ENCODE data around the gene NDUFA11.

Gene NDUFA11

DNA sequence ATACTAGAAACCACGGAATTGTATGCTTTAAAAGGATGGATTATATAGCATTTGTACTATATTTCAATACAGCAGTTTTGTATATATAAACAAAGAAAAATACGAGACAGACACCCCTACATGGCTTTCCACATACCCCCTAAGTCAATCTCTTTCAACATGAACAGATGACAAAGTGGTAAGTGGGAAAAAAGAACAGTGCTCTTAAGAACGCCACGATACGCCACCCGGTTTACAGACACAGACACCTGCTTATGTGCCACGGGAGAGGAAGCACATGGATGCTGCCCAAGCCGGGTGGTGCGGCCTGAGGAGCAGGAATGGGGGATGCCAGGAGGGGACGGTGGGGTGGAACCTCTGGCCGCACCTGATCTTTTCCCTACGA is 18.6 kb upstream of the NDUFA11 start:
- TF ChIP-seq, protein P1, sequence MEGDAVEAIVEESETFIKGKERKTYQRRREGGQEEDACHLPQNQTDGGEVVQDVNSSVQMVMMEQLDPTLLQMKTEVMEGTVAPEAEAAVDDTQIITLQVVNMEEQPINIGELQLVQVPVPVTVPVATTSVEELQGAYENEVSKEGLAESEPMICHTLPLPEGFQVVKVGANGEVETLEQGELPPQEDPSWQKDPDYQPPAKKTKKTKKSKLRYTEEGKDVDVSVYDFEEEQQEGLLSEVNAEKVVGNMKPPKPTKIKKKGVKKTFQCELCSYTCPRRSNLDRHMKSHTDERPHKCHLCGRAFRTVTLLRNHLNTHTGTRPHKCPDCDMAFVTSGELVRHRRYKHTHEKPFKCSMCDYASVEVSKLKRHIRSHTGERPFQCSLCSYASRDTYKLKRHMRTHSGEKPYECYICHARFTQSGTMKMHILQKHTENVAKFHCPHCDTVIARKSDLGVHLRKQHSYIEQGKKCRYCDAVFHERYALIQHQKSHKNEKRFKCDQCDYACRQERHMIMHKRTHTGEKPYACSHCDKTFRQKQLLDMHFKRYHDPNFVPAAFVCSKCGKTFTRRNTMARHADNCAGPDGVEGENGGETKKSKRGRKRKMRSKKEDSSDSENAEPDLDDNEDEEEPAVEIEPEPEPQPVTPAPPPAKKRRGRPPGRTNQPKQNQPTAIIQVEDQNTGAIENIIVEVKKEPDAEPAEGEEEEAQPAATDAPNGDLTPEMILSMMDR (IDR thresholded peaks at IDR 0.05) = no peak

DNA sequence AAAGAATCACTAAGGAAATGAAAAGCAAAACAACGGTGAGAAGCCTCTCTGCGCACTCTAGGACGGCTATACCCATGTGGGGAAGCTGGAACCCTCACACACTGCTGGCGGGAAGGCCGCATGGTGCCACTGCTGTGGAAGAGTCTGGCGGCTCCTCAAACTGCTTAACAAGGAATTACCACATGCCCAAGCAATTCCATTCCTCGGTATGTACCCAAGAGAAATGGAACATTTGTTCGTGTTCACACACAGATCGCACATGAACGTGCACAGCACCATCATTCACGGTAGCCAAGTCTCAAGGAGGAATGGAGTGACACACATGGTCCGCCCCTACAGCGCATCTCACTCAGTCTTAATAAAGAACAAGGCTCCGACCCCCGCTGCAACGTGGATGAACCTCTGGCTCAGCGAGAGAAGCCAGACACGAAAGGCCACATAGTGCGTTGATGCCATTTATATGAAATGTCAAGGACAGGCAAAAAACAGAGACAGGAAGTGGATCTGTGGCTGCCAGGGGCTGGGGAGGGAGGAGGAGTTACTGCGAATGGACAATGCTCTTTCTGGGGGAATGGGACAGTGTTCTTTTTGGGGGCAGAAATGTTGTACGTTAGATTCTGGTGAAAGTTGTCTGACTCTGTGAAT is 18.0 kb upstream of the NDUFA11 start:
- TF ChIP-seq, protein P1 (IDR thresholded peaks at IDR 0.05) = no peak

DNA sequence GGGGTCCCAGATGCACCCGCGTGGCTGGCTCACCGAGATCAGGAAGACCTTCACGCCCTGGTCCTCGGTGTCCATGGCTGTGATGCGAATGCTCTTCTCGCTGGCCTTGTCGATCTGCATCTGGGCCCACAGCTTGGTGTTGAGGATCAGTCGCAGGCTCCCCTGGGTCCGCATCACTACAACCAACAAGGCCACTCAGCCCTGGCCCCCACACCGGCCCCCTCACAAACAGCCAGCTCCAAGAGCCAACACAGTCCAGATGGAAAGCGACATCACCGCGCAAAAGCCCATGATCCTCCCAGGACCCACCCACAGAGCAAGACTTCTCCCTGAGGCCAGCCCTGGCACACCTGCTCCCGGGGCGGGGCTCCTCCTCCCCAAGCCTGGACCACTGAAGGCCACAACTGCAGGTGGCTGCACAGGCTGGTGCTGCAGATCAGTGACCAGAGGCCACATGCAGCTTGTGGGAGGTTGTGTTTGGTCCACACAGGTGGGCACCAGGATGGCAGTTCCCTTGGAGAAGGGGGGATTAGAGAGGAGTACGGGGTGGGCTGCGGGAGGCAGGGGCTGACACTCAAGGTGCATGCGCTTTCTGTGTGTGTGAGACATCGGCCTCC is 15.0 kb upstream of the NDUFA11 start:
- TF ChIP-seq, protein P1 (IDR thresholded peaks at IDR 0.05) = no peak

DNA sequence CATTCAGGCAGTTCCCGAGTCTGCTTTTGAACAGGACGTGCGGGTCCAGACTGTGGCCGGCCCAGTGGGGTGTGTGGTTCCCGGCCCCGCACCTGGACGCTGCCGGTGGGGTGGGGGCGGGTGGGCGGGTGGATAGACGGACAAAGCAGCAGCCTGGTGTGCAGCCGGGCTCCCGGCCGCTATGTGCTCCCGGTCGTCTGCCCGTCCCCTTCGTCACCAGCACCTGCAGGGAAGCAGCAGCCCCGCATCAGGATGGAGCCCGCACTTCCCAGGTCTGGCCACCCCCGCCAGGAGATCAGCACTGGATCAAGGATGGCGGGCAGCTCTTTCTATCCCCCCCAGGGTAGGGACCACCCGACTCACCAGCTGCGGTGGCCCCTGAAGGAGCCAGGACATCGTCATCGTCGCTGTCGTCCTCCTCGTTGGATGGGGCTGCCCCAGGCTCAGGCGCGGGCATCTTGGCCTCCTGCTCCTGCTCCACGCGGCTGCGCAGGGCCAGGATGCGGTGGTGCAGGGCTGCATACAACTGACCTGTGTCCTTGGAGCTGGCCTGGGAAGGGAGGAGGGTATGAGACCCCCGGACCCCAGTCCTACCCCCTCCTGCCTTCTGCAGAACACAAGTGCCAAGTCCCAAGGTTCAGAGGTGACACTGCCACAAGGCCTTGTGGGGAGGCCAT is 14.0 kb upstream of the NDUFA11 start:
- TF ChIP-seq, protein P1 (IDR thresholded peaks at IDR 0.05) = no peak

DNA sequence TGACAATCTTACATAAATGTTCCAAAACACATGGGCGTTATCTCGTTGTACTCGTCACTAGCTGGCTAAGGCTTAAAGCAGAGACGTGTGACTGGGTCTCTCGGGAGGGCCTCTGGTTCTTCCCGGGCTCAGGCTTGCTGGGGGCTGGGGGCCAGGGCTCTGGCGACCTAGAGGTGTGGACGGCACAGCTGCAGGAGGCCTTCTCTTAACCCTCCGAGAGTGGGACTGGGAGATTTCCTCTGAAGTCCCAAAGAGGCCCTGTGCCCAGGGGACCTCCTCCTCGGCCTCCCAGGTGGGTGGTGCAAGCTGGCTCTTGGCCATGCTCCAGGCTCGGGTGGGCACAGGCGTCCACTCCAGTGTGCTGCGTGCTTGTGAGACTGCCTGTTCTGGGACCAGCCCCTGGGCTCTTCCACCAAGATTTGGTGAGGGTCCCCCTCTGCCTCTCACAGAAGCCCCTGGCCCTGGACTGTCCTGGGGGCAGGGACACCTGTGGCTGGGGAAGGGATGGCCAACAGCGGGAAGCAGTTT is 12.7 kb upstream of the NDUFA11 start:
- TF ChIP-seq, protein P1 (IDR thresholded peaks at IDR 0.05) = no peak

DNA sequence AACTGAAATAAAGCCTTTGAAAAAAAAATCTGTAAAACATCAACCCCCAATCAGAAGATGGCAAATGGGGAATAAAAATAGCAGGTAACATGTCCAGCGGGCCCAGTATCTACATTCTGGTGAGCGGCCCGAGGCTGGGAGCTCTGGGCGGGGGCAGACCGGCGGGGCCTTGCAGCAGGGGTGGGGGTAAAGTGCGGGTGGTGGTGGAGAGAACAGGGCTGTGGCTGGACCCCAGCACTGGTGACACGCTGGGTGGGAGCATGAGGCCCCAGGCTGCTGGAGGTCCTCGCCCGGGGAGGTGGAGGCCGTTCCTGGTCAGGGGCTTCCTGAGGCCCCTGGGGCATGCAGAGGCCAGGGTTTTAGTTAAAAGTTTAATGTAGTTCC is 12.2 kb upstream of the NDUFA11 start:
- TF ChIP-seq, protein P1 (IDR thresholded peaks at IDR 0.05) = no peak

DNA sequence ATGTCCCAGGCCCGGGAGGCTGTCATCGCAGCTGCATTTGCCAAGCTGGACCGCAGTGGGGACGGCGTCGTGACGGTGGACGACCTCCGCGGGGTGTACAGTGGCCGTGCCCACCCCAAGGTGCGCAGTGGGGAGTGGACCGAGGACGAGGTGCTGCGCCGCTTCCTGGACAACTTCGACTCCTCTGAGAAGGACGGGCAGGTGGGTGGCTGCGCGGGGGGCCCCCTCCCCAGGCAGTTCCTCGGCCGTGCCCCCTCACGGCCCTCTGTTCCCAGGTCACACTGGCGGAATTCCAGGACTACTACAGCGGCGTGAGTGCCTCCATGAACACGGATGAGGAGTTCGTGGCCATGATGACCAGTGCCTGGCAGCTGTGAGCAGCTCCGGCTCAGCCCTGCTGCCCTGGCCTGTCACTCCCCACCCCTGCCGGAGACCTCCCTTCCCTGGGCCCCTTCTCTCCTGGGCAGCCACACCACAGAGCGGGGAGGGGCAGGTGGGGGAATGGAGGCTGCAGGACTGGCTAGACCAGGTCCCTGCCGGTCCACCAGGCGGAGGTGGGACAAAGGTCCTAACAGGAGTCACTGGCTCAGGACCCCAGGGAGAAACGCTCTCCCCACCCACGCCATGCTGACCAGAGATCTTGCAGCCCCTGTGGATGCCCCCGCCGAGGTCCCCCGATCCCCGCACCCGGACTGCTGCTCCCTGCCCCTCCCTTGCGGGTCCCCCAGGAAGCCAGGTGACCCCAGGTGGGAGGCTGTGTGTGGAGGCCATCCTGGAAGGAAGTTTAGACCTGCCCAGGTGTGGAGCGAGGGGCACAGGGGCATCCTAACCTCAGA is 11.6 kb upstream of the NDUFA11 start:
- TF ChIP-seq, protein P1 (IDR thresholded peaks at IDR 0.05) = no peak
